ENCODE results near the gene KLRG1. TPM values are rescaled to one million over a fixed set of nuclear protein-coding genes. Genes with fewer than 3 reads are reported as not detected.

KLRG1 gene
- total RNA-seq, 2 experiments from 2014 or later, result 3.9 to 5.2 TPM

- DNase-seq, result peak; percentile 40
- intact Hi-C loops (cut with micrococcal nuclease), result loop anchor here (1.0 to 5.0 kb wide), 2 partner anchors 35 to 328 kb away; partner anchors contain the start of gene KLRG1
- H3K4me3 Mint-ChIP-seq, result peak overlapping the region; percentile 54
- H3K4me1 Mint-ChIP-seq (ENCODE audit: low read depth), result peaks cover 62% of the 10 kb centered on the region
- CTCF ChIA-PET, result interaction anchor here (1.8 to 8.7 kb wide), 3 partner anchors 82 to 96 kb away, joined by 8 to 191 read pairs (median 10); no protein-coding TSS in a partner anchor
- no peaks in the 10 kb centered on the region for H3K27me3 Mint-ChIP-seq (ENCODE audit: low read depth)
- peak overlapping the region; percentile 83 for H3K27ac Mint-ChIP-seq
- H3K36me3 Mint-ChIP-seq (ENCODE audit: low read depth), result peaks cover 12% of the 10 kb centered on the region
- H3K9me3 Mint-ChIP-seq, result peaks cover 11% of the 10 kb centered on the region
Observed at GRCh38 chr12:8953773-8954402, 35.5 kb upstream of the KLRG1 start.

GRCh38 chr12:8956073-8956472 is 33.3 kb upstream of the KLRG1 start:
- Mint-ChIP-seq H3K9me3 (peaks cover 11% of the 10 kb centered on the region), H3K4me3 (no peak overlapping the region), H3K27me3 (ENCODE audit: low read depth) (no peaks in the 10 kb centered on the region), H3K27ac (peak overlapping the region; percentile 33), H3K4me1 (ENCODE audit: low read depth) (peaks cover 82% of the 10 kb centered on the region), H3K36me3 (ENCODE audit: low read depth) (peaks cover 11% of the 10 kb centered on the region)
- CTCF ChIA-PET, result interaction anchor here (0.6 kb wide), 1 partner anchor 457 kb away, joined by 4 read pairs; no protein-coding TSS in a partner anchor
- intact Hi-C loops (cut with micrococcal nuclease), result no loop called here
- no peak for DNase-seq

GRCh38 chr12:8956772-8957171 is 32.6 kb upstream of the KLRG1 start:
- peaks cover 81% of the 10 kb centered on the region for H3K4me1 Mint-ChIP-seq (ENCODE audit: low read depth)
- CTCF ChIA-PET, result no interaction called here
- intact Hi-C loops (cut with micrococcal nuclease), result no loop called here
- H3K36me3 Mint-ChIP-seq (ENCODE audit: low read depth), result peaks cover 11% of the 10 kb centered on the region
- peak overlapping the region; percentile 26 for H3K27ac Mint-ChIP-seq
- H3K27me3 Mint-ChIP-seq (ENCODE audit: low read depth), result no peaks in the 10 kb centered on the region
- peaks cover 11% of the 10 kb centered on the region for H3K9me3 Mint-ChIP-seq
- DNase-seq, result no peak
- H3K4me3 Mint-ChIP-seq, result no peak overlapping the region

- peaks cover 12% of the 10 kb centered on the region for H3K36me3 Mint-ChIP-seq (ENCODE audit: low read depth)
- no peak overlapping the region for H3K4me3 Mint-ChIP-seq
- H3K9me3 Mint-ChIP-seq, result peaks cover 11% of the 10 kb centered on the region
- no peaks in the 10 kb centered on the region for H3K27me3 Mint-ChIP-seq (ENCODE audit: low read depth)
- CTCF ChIA-PET, result interaction anchor here (0.6 to 1.6 kb wide), 3 partner anchors 8 to 67 kb away, joined by 3 to 8 read pairs (median 4); partner anchors contain the start of gene M6PR
- H3K27ac Mint-ChIP-seq, result no peak overlapping the region
- H3K4me1 Mint-ChIP-seq (ENCODE audit: low read depth), result peaks cover 80% of the 10 kb centered on the region
- intact Hi-C loops (cut with micrococcal nuclease), result no loop called here
- no peak for DNase-seq
Observed at GRCh38 chr12:8957561-8957960, 31.8 kb upstream of the KLRG1 start.

- DNase-seq, result no peak
- H3K4me1 Mint-ChIP-seq (ENCODE audit: low read depth), result peaks cover 77% of the 10 kb centered on the region
- intact Hi-C loops (cut with micrococcal nuclease), result no loop called here
- no peak overlapping the region for H3K4me3 Mint-ChIP-seq
- CTCF ChIA-PET, result interaction anchor here (0.6 to 1.6 kb wide), 4 partner anchors 9 to 67 kb away, joined by 3 to 8 read pairs (median 4); partner anchors contain the start of gene M6PR
- no peak overlapping the region for H3K27ac Mint-ChIP-seq
- no peaks in the 10 kb centered on the region for H3K27me3 Mint-ChIP-seq (ENCODE audit: low read depth)
- H3K9me3 Mint-ChIP-seq, result peaks cover 6% of the 10 kb centered on the region
- H3K36me3 Mint-ChIP-seq (ENCODE audit: low read depth), result peaks cover 7% of the 10 kb centered on the region
Observed at GRCh38 chr12:8958066-8958465, 31.3 kb upstream of the KLRG1 start.

GRCh38 chr12:8960176-8960575 is 29.2 kb upstream of the KLRG1 start:
- CTCF ChIA-PET, result interaction anchor here (0.6 to 1.8 kb wide), 4 partner anchors 9 to 90 kb away, joined by 3 to 13 read pairs (median 5); no protein-coding TSS in a partner anchor
- Mint-ChIP-seq H3K9me3 (peaks cover 7% of the 10 kb centered on the region), H3K36me3 (ENCODE audit: low read depth) (peaks cover 11% of the 10 kb centered on the region), H3K4me1 (ENCODE audit: low read depth) (peaks cover 69% of the 10 kb centered on the region), H3K4me3 (no peak overlapping the region), H3K27me3 (ENCODE audit: low read depth) (no peaks in the 10 kb centered on the region), H3K27ac (peak overlapping the region; percentile 3)
- DNase-seq, result no peak
- intact Hi-C loops (cut with micrococcal nuclease), result no loop called here

GRCh38 chr12:8968761-8969160 is 20.6 kb upstream of the KLRG1 start:
- H3K4me1 Mint-ChIP-seq (ENCODE audit: low read depth), result peaks cover 17% of the 10 kb centered on the region
- H3K36me3 Mint-ChIP-seq (ENCODE audit: low read depth), result peaks cover 23% of the 10 kb centered on the region
- peaks cover 21% of the 10 kb centered on the region for H3K9me3 Mint-ChIP-seq
- CTCF ChIA-PET, result interaction anchor here (1.6 kb wide), 1 partner anchor 70 kb away, joined by 4 read pairs; no protein-coding TSS in a partner anchor
- H3K27ac Mint-ChIP-seq, result no peak overlapping the region
- no peaks in the 10 kb centered on the region for H3K27me3 Mint-ChIP-seq (ENCODE audit: low read depth)
- no peak for DNase-seq
- intact Hi-C loops (cut with micrococcal nuclease), result no loop called here
- H3K4me3 Mint-ChIP-seq, result no peak overlapping the region

GRCh38 chr12:8969861-8970411 is 19.4 kb upstream of the KLRG1 start:
- CTCF ChIA-PET, result interaction anchor here (1.6 kb wide), 1 partner anchor 69 kb away, joined by 4 read pairs; no protein-coding TSS in a partner anchor
- no peak overlapping the region for H3K27ac Mint-ChIP-seq
- intact Hi-C loops (cut with micrococcal nuclease), result no loop called here

GRCh38 chr12:8970432-8970831 is 18.9 kb upstream of the KLRG1 start:
- H3K27me3 Mint-ChIP-seq (ENCODE audit: low read depth), result no peaks in the 10 kb centered on the region
- CTCF ChIA-PET, result no interaction called here
- intact Hi-C loops (cut with micrococcal nuclease), result no loop called here

More at GRCh38 chr12:8969861-8970411, 19.4 kb upstream of the KLRG1 start:
- Mint-ChIP-seq H3K4me3 (no peak overlapping the region), H3K36me3 (ENCODE audit: low read depth) (peaks cover 22% of the 10 kb centered on the region), H3K9me3 (peaks cover 25% of the 10 kb centered on the region), H3K27me3 (ENCODE audit: low read depth) (no peaks in the 10 kb centered on the region), H3K4me1 (ENCODE audit: low read depth) (peaks cover 9% of the 10 kb centered on the region)
- no peak for DNase-seq

GRCh38 chr12:8980137-8980536 is 9.2 kb upstream of the KLRG1 start:
- Mint-ChIP-seq H3K27me3 (ENCODE audit: low read depth) (no peaks in the 10 kb centered on the region), H3K27ac (no peak overlapping the region), H3K9me3 (peaks cover 16% of the 10 kb centered on the region), H3K36me3 (ENCODE audit: low read depth) (peaks cover 13% of the 10 kb centered on the region), H3K4me1 (ENCODE audit: low read depth) (peaks cover 4% of the 10 kb centered on the region), H3K4me3 (no peak overlapping the region)
- intact Hi-C loops (cut with micrococcal nuclease), result no loop called here
- CTCF ChIA-PET, result no interaction called here
- no peak for DNase-seq

More at GRCh38 chr12:8970432-8970831, 18.9 kb upstream of the KLRG1 start:
- no peak overlapping the region for H3K27ac Mint-ChIP-seq
- H3K4me1 Mint-ChIP-seq (ENCODE audit: low read depth), result peaks cover 9% of the 10 kb centered on the region
- H3K9me3 Mint-ChIP-seq, result peaks cover 25% of the 10 kb centered on the region
- H3K4me3 Mint-ChIP-seq, result no peak overlapping the region
- no peak for DNase-seq
- peaks cover 22% of the 10 kb centered on the region for H3K36me3 Mint-ChIP-seq (ENCODE audit: low read depth)

- intact Hi-C loops (cut with micrococcal nuclease), result no loop called here
- Mint-ChIP-seq H3K27me3 (ENCODE audit: low read depth) (no peaks in the 10 kb centered on the region), H3K4me1 (ENCODE audit: low read depth) (peaks cover 39% of the 10 kb centered on the region), H3K9me3 (peaks cover 5% of the 10 kb centered on the region), H3K27ac (no peak overlapping the region), H3K36me3 (ENCODE audit: low read depth) (peaks cover 4% of the 10 kb centered on the region), H3K4me3 (no peak overlapping the region)
- CTCF ChIA-PET, result interaction anchor here (0.6 to 1.4 kb wide), 2 partner anchors 36 to 152 kb away, joined by 3 read pairs; partner anchors contain the start of gene M6PR
- no peak for DNase-seq
Observed at GRCh38 chr12:8985213-8985754, 4.1 kb upstream of the KLRG1 start.

- no peak overlapping the region for H3K4me3 Mint-ChIP-seq
- no peak for DNase-seq
- no peak overlapping the region for H3K27ac Mint-ChIP-seq
- CTCF ChIA-PET, result interaction anchor here (0.8 to 1.5 kb wide), 4 partner anchors 36 to 63 kb away, joined by 4 to 5 read pairs (median 4); partner anchors contain the start of gene M6PR
- peaks cover 47% of the 10 kb centered on the region for H3K4me1 Mint-ChIP-seq (ENCODE audit: low read depth)
- no peaks in the 10 kb centered on the region for H3K9me3 Mint-ChIP-seq
- intact Hi-C loops (cut with micrococcal nuclease), result loop anchor here (1.0 kb wide), 1 partner anchor 9 kb away; no protein-coding TSS in a partner anchor
- H3K36me3 Mint-ChIP-seq (ENCODE audit: low read depth), result peaks cover 1% of the 10 kb centered on the region
- no peaks in the 10 kb centered on the region for H3K27me3 Mint-ChIP-seq (ENCODE audit: low read depth)
Observed at GRCh38 chr12:8987163-8987562, 2.2 kb upstream of the KLRG1 start.

Data from activated naive CD4-positive, alpha-beta T cell treated with anti-CD3 and anti-CD28 coated beads for 36 hours (primary cell).